DMS79 (cell line): ENCODE results near the gene KLF2.
"Not testable (repeated sequence)": the region's sequence is repeated elsewhere in the genome, so short reads cannot be mapped to it uniquely, and the experiment has no call there.

ENCODE experiments used
- DNase-seq: peaks from one replicate; lab custom pipeline; 2025; lab: John Stamatoyannopoulos, UW

Gene KLF2

DNA sequence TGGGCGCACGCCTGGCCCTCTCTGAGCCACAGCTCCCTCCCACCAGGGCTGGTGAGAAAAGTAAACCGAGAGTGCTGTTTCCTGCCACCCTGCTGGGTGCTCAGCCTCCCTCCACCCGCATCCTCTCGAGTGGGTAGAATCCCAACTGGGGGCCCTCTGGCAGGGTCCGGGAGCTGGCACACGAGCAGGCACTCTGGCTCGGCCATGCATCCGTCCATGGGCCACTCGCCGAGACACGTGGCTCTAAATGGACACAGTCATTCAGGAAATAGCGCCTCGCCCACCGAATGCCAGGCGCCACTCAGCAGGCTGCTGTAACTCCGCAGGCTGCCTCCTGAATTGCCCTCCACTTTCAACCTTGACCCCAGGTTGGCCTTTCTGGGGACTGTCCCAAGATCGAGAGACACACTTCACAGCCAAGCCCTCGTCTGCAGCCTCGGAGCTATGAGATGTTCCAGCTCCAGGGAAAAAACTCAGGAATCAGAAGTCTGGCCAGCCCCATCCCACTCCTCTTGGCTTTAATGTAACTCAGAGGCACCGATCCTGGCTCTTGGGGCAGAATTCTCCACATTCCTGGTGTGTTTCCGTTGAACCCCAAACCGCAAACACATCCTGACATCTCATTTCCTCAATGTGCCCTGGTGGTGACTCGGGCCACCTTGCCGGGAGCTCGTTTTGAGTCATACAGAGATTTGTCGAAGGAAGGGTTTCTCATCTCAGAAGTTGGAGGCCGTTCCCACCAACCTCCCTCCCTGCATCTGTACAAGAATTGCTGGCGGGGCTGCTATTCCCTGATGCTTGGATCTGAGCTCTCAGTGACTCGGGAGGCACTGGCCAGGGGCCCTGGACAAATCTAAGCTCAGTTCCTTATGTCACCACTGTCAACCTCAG is 14.1 kb downstream of the KLF2 start:
- DNase-seq: no peak

DNA sequence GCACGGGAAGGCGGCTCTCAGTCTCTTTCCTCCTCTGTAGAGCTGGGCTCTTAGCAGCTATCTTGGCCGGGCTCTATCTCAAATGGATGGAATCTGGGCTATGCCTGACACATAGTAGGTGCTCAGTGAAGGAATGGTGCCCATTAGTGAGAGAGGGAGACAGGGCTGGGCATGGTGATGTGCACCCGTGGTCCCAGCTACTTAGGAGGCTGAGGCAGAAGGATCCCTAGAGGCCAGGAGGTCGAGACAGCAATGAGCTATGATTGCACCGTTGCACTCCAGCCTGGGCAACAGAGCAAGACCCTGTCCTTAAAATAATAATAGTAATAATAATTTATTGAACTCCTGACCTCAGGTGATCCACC is 14.7 kb downstream of the KLF2 start:
- no peak for DNase-seq

DNA sequence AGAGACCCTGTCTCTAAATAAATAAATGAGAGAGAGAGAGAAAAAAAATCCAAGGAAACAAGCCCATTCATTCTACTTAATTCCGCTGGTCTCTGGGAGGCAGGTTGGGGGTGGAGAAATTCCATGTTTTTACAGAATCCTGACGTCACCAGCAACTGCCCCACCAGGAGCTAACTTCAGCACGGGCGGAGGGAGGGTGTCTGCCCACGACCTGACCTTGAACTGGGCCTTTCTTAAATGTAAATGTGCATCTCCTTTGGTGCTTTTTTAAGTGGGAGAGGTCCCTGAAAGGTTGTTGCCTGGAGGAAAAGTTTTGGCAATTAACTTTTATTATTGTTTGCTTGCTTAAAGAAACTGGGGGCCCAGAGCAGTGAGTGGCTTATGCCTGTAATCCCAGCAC is 15.5 kb downstream of the KLF2 start:
- DNase-seq: no peak

DNA sequence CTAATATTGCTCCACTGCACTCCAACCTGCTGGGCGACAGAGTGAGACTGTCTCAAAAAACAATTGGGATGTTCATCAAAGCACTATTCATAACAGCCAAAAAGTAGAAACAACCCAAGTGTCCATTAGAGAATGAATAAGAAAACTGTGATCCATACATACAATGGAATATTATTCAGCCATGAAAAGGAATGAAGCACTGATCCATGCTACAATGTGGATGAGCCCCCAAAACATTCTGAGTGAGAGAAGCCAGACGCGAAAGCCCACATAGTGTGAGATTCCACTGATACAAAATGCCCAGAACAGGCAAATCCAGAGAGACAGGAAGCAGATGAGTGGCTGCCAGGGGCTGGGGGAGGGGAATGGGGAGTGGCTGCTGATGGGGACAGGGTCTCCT is 16.0 kb downstream of the KLF2 start:
- DNase-seq: no peak

DNA sequence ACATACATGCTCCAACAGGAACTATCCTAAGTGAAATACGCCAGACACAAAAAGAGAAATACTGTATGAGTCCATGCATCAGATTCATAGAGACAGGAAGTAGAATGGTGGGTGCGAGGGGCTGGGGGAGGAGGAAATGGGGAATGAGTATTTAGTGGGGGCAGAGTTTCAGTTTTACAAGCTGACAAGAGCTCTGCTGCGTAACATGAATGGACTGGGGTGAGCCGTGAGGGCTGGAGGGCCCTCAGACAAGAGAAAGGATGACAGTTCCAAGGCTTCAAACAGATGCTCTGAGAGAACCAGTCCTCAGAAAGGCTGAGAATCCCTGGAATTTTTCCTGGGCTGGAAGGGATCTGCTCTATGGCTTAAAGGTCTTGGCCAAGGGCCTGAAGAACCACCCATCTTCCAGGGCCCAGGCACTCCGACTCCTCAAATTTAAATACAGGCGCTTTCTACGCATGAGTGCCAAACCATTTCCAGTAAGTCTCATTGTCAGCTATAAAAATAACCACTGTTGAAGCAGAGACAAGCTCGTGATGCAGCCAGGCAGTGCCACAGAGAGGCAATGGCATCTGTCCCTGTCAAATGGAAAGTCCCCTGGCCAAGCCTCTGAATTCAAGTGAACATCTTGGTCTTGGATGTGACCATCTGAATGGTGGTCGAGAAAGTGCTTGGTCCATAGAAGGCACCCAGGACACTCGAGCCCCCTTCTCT is 17.5 kb downstream of the KLF2 start:
- DNase-seq: peak; percentile 35

DNA sequence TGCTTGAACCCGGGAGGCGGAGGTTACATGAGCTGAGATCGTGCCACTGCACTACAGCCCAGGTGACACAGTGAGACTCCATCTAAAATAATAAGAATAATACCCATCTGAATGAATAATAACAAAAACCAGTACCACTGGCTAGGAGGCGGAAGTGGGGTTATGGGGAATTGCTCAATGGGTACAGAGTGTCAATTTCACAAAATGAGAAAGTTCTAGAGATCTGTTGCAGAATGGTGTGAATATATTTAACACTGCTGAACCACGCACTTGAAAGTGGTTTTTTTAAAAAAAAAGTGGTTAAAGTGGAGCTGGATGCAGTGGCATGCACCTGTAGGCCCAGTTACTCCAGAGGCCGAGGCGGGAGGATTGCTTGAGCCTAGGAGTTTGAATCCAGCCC is 18.5 kb downstream of the KLF2 start:
- no peak for DNase-seq

DNA sequence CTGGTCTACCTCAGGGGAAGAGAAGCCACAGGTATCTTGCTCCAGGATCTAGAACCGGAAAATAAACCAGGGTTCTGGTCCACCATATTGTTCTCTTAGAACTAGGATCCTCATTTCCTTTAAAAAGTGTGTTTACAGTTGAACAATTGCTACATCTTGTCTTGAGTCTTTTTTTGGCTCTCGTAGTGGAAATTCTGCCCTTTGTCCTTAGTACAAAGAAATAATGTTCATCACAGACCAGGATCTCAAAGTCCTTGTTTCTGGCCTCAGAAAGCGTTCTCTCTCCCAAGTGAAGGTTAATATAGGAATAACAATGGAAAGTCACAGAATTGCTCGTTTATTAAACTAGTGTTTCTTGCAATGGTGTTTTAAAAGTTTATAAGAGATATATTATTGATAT is 20.8 kb downstream of the KLF2 start:
- DNase-seq: no peak

DNA sequence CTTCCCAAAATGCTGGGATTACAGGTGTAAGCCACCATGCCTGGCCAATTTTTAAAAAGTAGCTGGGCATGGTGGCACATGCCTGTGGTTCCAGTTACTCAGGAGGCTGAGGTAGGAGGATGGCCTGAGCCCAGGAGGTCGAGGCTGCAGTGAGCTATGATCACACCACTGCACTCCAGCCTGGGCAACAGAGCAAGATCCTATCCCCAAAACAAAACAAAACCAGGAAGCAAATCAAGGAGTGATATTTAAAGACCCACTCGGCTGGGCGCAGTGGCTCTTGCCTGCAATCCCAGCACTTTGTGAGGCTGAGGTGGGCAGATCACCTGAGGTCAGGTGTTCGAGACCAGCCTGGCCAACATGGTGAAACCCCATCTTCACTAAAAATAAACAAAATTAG is 22.5 kb downstream of the KLF2 start:
- DNase-seq: not testable (repeated sequence)

DNA sequence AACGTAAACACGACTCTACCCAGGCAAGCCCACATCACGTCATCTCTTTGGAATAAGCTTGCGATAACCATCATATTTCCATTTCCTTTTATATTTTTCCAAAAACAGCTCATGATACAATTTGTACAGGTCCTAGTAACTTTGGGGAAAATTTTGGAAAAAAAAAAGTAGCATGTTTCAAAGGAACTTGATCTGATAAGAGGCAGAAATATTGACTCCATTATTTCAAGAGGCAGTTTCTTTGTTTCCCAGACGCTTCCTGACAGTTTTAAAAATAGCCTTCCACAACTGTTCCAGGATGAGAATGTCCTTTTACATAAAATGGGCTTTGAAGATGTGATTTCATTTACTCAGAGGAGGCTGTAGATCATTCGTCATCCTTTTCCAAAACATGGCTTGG is 23.1 kb downstream of the KLF2 start:
- DNase-seq: no peak

DNA sequence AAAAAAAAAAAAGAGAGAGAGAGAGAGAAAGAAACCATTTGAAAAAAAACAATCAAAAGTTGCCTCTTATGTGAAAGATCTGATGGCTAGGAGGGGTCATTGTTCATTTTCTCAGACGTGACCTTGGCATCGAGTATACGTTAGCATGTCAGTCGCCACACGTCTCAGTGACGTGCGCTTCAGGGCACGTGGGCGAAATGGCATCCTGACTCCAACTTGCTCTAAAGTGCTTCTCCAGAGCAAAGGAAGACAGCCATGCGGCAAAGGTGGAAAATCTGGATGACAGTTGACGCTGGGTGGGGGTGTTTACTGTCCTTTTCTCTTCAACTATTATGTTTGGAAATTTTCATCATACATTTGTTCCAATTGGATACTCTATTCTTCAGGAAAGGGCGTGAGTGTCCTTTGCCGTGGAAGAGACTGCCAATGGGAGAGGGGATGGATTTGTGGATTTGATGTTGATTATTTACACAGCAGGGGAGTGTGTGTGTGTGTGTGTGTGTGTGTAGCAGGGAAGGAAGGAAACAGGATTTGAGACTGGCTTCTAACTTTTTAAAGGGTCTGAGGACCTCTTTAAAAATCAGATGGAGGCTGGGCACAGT is 25.0 kb downstream of the KLF2 start:
- DNase-seq: no peak

DNA sequence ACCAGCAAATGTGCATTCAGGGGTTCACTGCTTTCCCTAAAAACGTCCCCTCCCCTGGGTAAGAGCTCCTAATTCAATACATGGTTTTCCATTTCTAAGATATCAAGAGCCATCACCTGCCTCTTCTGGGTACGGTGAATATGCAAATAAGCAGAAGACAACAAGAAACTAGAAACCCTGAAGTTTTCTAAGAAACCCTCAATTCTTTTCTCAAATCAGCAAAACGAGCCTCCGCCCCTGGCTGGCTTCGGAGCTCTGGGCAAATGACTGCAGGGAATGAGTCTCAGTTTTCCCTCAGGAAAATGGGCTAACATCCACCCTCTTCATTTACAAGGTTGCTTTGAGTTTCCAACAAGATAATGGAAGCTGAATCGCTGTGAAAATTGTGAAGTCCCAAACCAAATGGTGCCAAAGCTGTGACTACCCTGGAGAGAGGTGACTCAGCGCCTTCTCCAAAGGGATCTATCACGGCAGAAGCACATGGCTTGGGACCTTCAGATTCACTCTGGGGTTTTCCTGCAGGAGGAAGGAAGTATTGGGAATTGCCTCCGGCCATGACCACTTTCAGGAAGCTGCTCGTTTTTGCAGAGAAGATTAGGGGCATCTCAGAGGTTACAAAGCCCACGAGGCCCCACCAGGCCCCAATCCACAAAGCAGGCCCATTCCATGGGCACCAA is 26.6 kb downstream of the KLF2 start:
- DNase-seq: no peak

DNA sequence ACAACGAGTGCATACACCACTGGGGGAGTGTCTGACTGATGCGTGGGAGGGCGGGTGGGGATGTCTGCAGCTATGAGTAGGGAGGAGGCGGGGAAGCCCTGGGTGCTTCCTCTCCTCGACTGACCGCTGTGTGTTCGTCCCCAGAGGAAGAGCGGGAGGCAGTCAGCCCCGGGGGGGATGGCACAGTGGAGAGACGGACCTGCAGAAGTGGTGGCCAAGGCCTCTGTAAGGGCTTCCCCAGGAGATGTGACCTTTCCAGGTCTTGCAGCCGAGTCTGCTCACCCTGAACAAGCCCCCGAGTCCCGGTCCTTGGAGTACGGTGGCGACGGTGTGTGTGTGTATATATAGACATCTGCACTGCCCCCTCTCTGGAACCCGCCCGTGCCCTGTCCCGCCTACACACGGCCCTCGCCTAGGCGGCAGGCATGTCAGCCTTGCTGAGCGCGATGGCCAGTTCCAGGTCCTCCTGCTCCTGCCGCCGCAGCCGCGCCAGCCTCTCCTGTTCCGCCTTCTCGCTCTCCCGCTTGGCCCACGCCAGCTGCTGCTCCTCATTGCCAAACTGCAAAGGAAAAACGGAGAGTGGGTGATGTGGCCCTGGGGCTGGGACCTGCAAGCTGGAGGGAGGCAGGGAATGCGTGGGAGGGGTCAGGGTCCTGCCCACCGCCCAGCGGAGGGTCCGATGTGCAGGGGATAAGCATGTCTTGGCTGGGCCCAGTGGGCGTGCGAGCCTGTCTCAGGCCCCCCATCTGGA is 30.8 kb downstream of the KLF2 start:
- DNase-seq: no peak

DNA sequence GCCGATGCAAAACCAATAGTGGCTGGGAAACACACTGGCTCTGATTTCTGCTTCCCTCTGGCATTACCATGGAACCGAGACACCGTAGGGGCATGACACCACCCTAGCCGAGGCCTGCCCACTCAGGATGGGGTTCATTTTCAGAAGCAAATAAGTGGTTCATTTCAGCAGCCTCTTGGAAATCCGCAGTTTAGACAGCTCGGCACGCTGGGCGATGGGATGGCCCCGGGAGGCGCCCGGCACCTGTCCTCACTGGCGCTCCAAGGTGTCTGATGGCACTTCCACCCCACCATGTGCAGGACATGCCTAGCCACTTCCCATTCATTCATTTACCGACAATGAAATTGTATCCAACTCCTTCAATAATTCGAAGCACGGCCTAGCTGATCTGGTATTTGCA is 33.8 kb downstream of the KLF2 start:
- DNase-seq: no peak

DNA sequence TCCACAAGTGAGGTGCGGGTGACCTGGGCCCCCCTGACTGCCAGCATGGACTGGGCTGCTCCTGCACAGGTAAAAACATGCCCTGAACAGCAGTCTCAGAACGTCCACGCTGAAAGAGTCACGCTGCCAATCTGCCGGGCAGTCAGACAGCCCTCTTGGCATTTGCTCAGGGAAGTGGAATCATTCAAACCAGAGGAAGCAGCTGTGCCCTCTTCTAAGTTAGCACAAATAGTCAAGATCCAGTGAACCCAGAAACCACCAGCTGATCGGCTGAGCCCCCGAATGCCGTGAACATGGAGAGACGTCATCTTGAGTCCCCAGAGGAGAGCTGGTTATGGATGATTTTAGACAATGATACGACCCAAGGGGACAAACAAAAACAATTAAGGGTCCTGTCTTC is 34.4 kb downstream of the KLF2 start:
- no peak for DNase-seq

DNA sequence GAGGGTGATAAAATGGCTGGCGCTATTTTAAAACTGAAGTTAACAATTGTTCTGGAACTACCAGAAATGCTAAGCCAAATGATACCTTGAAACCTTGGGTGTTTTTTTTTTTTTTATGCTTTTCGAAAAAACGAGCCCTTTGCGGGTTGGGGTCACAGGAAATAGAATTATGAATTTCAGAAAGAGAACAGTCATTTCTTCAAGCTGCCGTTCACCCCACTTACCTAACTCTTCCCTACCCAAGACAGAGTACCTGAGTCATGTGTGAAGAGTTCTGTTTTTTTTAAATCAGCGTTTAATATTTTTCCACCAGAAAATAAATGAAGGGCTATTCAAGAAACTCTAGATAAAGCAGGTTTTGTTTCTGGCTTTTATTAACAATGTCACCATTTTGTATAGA is 35.3 kb downstream of the KLF2 start:
- DNase-seq: no peak

DNA sequence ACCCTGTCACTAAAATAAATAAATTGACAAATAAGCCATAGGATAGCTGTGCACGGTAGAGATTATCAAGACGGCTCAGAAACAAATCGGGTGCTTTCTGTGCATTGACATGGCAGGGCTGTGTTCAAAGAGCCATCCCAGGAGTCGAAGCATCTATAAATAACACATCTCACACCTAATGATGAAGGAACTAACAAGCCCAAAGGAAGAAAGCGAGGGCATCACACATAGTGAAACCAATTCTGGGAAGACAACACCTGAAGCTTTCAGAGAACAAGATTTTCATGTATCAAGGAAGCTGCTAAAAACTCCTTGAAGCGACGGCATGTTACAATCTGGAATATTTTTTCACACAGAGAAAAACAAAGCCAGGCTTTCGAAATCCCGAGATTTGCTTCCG is 36.1 kb downstream of the KLF2 start:
- no peak for DNase-seq

DNA sequence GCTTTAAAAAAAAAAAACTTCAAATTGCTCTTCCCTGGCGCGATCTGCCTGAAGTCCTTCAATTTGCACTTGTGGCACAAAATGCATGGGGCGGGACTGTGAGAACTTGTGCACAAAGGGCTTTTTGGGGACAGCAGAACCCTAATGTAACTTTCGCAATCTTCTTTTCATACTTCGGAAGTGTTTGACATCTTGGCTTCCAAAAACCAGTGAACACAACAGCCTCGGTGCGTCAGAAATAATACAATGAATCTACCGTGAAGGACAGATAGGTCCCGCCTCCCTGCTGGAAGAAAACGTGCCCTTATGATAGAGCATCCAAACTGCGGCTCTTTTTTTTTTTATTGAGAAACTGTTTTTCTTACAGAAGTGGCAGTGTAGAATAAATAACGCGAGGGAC is 36.6 kb downstream of the KLF2 start:
- DNase-seq: no peak

DNA sequence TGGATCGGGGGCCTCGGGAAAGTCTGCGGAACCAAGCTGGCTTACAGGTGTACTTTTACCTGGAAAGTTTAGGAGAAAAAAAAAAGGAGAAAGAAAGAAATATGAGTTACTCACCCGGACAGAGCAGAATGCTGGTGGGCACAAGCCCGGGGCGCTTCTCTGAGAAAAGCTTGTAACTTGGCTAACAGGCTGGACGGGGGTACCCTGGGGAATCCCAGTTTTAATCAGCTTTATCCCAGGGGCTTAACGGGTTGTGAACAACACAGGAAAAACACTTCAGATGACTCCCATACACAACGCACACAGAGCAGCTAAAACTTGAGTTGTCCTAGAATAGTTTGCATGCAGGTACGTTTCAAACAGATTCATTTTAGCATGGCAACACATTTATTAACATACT is 37.3 kb downstream of the KLF2 start:
- DNase-seq: no peak

DNA sequence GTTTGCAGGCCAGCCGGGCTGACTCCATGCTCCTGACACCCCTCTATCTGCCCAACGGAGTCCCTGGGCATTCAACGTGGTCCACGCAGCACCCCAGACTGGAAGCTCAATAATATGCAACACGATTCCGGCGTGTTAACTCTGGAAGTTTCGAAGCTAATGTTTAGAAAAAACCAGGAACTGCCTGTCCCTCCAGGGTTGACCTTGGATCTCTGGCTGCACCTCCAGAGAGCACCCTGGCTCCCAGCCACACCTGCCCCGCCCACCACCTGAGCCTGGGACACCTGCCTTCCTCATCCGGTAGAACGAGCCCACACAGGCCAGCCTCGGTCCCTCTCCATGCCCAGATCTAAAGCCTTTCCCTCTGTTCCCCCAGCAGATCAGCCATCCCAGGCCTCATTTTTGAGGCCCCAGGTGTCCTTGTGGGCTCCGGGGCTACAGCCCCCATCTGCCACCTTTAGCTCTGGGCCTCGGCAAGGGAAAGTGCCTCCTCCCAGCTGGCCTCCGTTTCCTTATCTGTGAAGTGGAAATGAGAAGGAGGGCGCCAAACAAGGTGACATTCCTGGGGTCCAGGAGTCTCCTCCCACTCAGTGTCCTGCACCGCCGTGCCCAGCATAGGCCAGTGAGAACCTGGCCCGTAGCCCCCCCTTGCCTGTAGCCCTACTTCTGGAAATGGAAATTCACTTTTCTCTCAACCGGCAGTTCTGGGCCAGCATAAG is 38.7 kb downstream of the KLF2 start:
- DNase-seq: peak; percentile 13

DNA sequence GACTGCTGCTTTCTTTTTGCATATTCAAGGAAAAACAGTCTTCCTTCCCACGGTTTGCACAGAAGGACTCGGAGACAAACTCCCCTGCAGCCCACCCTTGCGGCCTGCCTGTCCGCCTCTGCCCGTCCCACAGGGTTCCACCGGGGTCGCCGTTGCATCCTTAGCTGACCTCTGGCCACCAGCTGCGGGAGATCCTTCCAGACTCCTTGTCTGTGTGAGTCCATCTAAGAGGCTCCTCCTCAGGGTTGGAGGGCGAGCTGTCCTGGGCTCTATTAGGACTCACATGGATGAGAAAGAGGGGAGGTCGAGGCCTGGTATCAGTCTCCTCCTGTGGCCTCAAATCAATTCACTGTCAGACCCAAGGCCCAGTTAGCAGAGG is 39.2 kb downstream of the KLF2 start:
- no peak for DNase-seq

DNA sequence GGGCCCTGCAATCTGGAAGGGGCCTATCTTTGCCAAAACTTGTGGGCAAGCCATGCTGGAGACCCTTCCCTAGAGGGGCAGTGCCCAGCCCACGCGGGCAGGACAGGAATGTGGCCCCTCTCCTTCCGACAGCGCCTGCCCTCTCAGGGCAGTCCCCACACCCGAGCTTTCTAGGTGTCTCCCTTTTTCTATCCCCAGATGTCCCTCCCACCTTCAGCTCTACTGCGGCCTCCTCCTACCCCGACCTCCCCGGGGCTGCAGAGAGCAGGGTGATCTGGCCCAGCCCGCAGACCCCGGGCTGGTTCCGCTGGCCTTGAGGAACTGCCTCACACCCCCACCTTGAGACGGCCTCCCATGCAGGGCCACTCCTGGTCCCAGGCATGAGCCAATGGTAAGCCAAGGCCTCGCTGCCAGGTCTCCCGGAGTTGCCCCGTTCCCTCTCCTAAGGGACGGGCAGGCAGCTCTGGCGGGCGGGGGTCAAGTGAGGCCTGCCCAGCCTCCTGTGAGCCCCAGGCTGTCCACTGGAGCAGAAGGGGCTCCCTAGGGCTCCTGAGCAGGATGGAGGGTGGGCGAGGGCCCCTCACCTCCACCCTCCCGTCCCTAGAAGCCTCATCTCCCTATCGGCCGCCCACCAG is 39.7 kb downstream of the KLF2 start:
- no peak for DNase-seq
